CD1c-positive myeloid dendritic cell (primary cell): Measurements from ENCODE around the gene OR2G6.
A peak's percentile ranks its signal among the peaks of the same experiment; 100 is the strongest.
"Not testable (repeated sequence)": the region's sequence is repeated elsewhere in the genome, so short reads cannot be mapped to it uniquely, and the experiment has no call there.

Experiments used
- DNase-seq: peaks from one replicate; pipeline ENCODE4 v3.0.0-alpha.2; 2016; ENCODE audit errors: extremely low spot score

The OR2G6 gene

GRCh38 chr1:248574657-248575056, 66.8 kb downstream of the OR2G6 start, which contains the start of gene OR2T34:
Gene OR2T34, minus strand, starts transcription at chr1:248574757. Its CDS starts 0 bp downstream, at chr1:248574757.
- DNase-seq = not testable (repeated sequence)

DNA sequence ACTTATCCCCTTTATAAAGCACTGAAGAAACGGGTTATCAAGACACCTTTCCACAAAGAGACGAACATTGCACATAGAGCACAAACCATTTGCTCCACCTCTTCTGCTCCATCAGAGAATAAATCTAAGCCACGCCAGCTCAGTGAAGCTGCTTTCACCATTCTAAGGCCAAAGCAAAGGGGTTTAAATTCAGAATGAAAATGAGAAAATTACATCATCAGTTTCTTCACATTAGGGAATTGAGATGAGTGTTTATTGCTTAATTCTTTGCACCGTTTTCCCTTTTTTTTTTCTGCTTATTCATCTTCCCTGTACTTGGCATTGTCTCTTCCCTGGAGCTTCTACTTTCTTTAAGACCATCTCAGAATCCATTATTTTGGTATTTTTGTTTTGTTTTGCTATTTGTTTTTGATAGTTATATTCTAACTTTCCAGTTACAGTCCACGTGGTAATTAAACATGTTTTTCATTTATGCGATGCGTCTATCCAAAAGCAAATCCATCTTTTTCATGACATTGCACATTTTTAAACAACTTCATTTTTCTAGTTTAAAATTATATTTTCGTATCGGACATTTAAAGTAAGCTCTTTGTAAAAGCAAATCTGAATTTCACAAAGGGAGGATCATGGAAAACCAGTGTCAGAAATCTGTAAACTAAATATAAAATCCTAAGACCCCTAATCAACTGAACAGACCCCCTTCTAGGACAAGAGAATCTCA, 68.5 kb downstream of the OR2G6 start:
- DNase-seq = peak; percentile 60
